Measurements from ENCODE around the gene STEAP1. TPM values are rescaled to one million over a fixed set of nuclear protein-coding genes. Genes with fewer than 3 reads are reported as not detected.

The STEAP1 gene
- total RNA-seq, 1 experiment from 2014 or later: 4.1 TPM

DNA sequence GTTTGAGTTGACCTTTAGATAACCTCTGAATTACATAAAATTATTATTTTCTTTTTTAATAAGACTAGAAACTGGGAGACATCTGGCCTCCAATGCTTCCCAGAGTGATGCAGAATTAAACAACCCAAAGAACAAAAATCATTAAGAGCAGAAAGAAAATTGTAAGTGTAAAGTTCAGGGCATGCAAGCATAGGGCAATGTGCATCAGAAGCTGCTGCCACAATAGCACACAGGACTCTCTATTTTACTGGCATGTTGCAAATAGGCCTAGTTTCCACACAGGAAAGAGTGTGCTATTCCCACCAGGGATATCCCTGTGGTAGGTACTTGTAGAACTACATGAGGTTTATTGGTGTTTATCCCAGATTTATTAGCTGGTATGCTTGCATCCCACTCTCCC, 36.7 kb downstream of the STEAP1 start:
- H3K4ac ChIP-seq (ENCODE audit: low read depth, low read length): no peak overlapping the region
- Mint-ChIP-seq H3K27me3 (ENCODE audit: low read depth) (no peaks in the 10 kb centered on the region; the same call in none of the 2 replicates), H3K4me3 (no peak overlapping the region), H3K4me1 (no peaks in the 10 kb centered on the region), H3K27ac (no peak overlapping the region), H3K9me3 (peaks cover 32 to 39% of the 10 kb centered on the region in 2 experiments), H3K36me3 (ENCODE audit: insufficient read depth in 1 of 3, low read depth in 3 of 3) (peaks cover 2 to 21% (median 9%) of the 10 kb centered on the region in 3 experiments; a peak in 6 of 7 replicates)
- H3K23ac ChIP-seq (ENCODE audit: insufficient read length, low read depth, low read length): no peak overlapping the region
- no peak overlapping the region for H2AFZ ChIP-seq (ENCODE audit: low read length)
- H3K23me2 ChIP-seq (ENCODE audit: insufficient read length, low read depth, low read length, poor library complexity, severe bottlenecking): no peaks in the 10 kb centered on the region
- H3K14ac ChIP-seq (ENCODE audit: insufficient read depth, low read length): no peak overlapping the region
- no peak overlapping the region for H2AK5ac ChIP-seq (ENCODE audit: insufficient read length, low read length)
- no peaks in the 10 kb centered on the region for H3K79me2 ChIP-seq (ENCODE audit: insufficient read depth, low read length)
- TF ChIP-seq, protein P1, sequence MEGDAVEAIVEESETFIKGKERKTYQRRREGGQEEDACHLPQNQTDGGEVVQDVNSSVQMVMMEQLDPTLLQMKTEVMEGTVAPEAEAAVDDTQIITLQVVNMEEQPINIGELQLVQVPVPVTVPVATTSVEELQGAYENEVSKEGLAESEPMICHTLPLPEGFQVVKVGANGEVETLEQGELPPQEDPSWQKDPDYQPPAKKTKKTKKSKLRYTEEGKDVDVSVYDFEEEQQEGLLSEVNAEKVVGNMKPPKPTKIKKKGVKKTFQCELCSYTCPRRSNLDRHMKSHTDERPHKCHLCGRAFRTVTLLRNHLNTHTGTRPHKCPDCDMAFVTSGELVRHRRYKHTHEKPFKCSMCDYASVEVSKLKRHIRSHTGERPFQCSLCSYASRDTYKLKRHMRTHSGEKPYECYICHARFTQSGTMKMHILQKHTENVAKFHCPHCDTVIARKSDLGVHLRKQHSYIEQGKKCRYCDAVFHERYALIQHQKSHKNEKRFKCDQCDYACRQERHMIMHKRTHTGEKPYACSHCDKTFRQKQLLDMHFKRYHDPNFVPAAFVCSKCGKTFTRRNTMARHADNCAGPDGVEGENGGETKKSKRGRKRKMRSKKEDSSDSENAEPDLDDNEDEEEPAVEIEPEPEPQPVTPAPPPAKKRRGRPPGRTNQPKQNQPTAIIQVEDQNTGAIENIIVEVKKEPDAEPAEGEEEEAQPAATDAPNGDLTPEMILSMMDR (conservative IDR thresholded peaks at IDR 0.05): no peak
- H2BK120ac ChIP-seq (ENCODE audit: low read depth, low read length, poor library complexity, severe bottlenecking): no peak overlapping the region
- H3K79me1 ChIP-seq (ENCODE audit: insufficient read depth, low read depth, low read length, poor library complexity, severe bottlenecking): no peaks in the 10 kb centered on the region
- H4K5ac ChIP-seq (ENCODE audit: insufficient read length, low read depth, low read length): no peak overlapping the region
- DNase-seq: no peak
- H2BK5ac ChIP-seq (ENCODE audit: insufficient read length, low read length): no peak overlapping the region
- H3K4me2 ChIP-seq (ENCODE audit: insufficient read depth, insufficient read length, low read length): no peak overlapping the region
- no peak overlapping the region for H4K8ac ChIP-seq (replicated peaks; ENCODE audit: insufficient read length, low read depth, low read length)
- no peaks in the 10 kb centered on the region for H4K20me1 ChIP-seq (ENCODE audit: control insufficient read depth, insufficient read depth, insufficient read length)
- H3K9ac ChIP-seq (ENCODE audit: extremely low read depth, insufficient read length, low read length): no peak overlapping the region
- H2BK20ac ChIP-seq (ENCODE audit: low read depth, low read length, poor library complexity, severe bottlenecking): no peak overlapping the region
- H3K27ac ChIP-seq (ENCODE audit: insufficient read length, low read depth, low read length): no peak overlapping the region
- H3K9me3 ChIP-seq (ENCODE audit: control insufficient read depth, low read depth, low read length): peaks cover 28% of the 10 kb centered on the region
- no peak overlapping the region for H3K56ac ChIP-seq (ENCODE audit: insufficient read length, low read depth, low read length)
- H2BK15ac ChIP-seq (ENCODE audit: low read depth, low read length): no peak overlapping the region
- no peak overlapping the region for H4K91ac ChIP-seq (ENCODE audit: insufficient read length, low read depth, low read length)
- no peaks in the 10 kb centered on the region for H3K4me1 ChIP-seq (ENCODE audit: insufficient read depth, low read length)
- no peak overlapping the region for H3T11ph ChIP-seq (ENCODE audit: low read length)
- H3K27me3 ChIP-seq (ENCODE audit: insufficient read depth, low read length): no peaks in the 10 kb centered on the region
- H2BK12ac ChIP-seq (ENCODE audit: insufficient read length, low read depth, low read length): no peak overlapping the region
- no peak overlapping the region for H3K18ac ChIP-seq (ENCODE audit: insufficient read length, low read depth, low read length)

Data from H9 (cell line).